Measurements from ENCODE around the gene SLC15A1. TPM values are rescaled to one million over a fixed set of nuclear protein-coding genes. Genes with fewer than 3 reads are reported as not detected.

SLC15A1 gene
- polyA plus RNA-seq, 1 donor (not counting 4 experiments of a cell fraction or from before 2014, with no cell fraction given), result 0.10 TPM

DNA sequence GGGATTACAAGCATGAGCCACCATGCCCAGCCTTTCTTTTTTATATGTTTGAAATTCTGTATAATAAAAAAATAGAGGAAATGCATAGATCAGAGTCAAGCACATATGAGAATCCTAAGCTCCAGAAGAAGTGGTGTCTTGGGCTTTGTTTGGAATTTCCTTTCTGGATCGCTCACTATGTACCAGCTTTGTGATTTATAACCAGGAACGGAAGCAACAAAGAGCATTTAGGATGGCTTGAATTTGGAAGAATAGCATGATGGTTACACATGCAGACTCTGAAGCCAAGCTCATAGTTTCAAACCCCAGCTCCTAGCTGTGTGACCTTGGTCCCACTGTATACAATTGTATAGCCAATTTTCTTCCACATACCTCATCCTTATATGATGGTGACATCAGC, 28.0 kb upstream of the SLC15A1 start:
- Histone ChIP-seq H3K27ac (ENCODE audit: control insufficient read depth, insufficient read depth, low read length) (no peak overlapping the region), H3K4me2 (ENCODE audit: control insufficient read depth, extremely low read depth, insufficient read depth, low read depth, low read length) (no peak overlapping the region), H3K4me1 (ENCODE audit: control insufficient read depth, extremely low read depth, insufficient read depth, low read length) (peaks cover 4% of the 10 kb centered on the region), H2AFZ (ENCODE audit: control insufficient read depth, low read length) (no peak overlapping the region), H3K27me3 (ENCODE audit: control insufficient read depth, extremely low read depth, insufficient read depth, low read length) (no peaks in the 10 kb centered on the region), H3K9me1 (ENCODE audit: control insufficient read depth, extremely low read depth, insufficient read depth, low read length) (no peaks in the 10 kb centered on the region), H3K9ac (ENCODE audit: control insufficient read depth, extremely low read depth, insufficient read depth, low read length) (no peak overlapping the region), H3K4me3 (ENCODE audit: control insufficient read depth in 2 of 3, extremely low read depth in 1 of 3, insufficient read depth in 2 of 3, low read depth in 1 of 3, low read length in 3 of 3) (no peak overlapping the region), H3K9me3 (ENCODE audit: control insufficient read depth, low read depth, low read length) (no peaks in the 10 kb centered on the region), H3K36me3 (ENCODE audit: control insufficient read depth in 2 of 2, extremely low read depth in 1 of 2, insufficient read depth in 2 of 2, low read length in 2 of 2) (no peaks in the 10 kb centered on the region), H3K79me2 (ENCODE audit: control insufficient read depth, insufficient read depth, low read length) (no peaks in the 10 kb centered on the region), H4K20me1 (ENCODE audit: control insufficient read depth, extremely low read depth, insufficient read depth, low read length) (no peaks in the 10 kb centered on the region)
- DNase-seq (ENCODE audit: low read depth, low spot score) (no peak), FAIRE-seq (no peak)
- dilution Hi-C loops (cut with MboI; ENCODE audit: extremely low pct_ligation_motif_present, low sequenced_read_pairs), result no loop called here
- TF ChIP-seq EZH2 (IDR thresholded peaks at IDR 0.05; ENCODE audit: low read length), result no peak
- TF ChIP-seq, protein P1, sequence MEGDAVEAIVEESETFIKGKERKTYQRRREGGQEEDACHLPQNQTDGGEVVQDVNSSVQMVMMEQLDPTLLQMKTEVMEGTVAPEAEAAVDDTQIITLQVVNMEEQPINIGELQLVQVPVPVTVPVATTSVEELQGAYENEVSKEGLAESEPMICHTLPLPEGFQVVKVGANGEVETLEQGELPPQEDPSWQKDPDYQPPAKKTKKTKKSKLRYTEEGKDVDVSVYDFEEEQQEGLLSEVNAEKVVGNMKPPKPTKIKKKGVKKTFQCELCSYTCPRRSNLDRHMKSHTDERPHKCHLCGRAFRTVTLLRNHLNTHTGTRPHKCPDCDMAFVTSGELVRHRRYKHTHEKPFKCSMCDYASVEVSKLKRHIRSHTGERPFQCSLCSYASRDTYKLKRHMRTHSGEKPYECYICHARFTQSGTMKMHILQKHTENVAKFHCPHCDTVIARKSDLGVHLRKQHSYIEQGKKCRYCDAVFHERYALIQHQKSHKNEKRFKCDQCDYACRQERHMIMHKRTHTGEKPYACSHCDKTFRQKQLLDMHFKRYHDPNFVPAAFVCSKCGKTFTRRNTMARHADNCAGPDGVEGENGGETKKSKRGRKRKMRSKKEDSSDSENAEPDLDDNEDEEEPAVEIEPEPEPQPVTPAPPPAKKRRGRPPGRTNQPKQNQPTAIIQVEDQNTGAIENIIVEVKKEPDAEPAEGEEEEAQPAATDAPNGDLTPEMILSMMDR (optimal IDR thresholded peaks at IDR 0.05 in 1 of 3, IDR thresholded peaks at IDR 0.05 in 1 of 3, conservative IDR thresholded peaks at IDR 0.05 in 1 of 3; ENCODE audit: extremely low read depth in 1 of 3, insufficient read depth in 2 of 3, low read length in 3 of 3), result no peak

DNA sequence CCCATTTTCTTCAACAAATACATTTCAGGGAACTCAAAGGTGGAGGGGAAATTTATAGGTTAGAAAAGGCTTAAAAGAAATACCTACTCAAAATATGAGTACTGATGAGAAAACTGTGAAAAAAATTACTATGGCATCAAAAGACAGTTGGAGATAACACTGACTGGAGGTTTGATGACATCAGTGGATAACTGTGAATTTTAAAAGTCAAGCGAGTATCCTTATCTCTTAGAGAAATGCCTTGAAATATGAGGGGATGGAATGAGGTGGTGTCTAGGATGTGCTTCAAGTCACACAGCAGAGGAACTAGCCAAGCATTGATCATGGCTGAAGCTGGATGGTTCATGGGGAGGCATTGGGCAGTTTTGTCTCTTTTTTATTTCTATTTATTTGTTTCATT, 27.2 kb upstream of the SLC15A1 start:
- Histone ChIP-seq H3K9me3 (ENCODE audit: control insufficient read depth, low read depth, low read length) (no peaks in the 10 kb centered on the region), H3K4me3 (ENCODE audit: control insufficient read depth in 2 of 3, extremely low read depth in 1 of 3, insufficient read depth in 2 of 3, low read depth in 1 of 3, low read length in 3 of 3) (no peak overlapping the region), H3K9ac (ENCODE audit: control insufficient read depth, extremely low read depth, insufficient read depth, low read length) (no peak overlapping the region), H3K4me1 (ENCODE audit: control insufficient read depth, extremely low read depth, insufficient read depth, low read length) (peaks cover 4% of the 10 kb centered on the region), H3K9me1 (ENCODE audit: control insufficient read depth, extremely low read depth, insufficient read depth, low read length) (no peaks in the 10 kb centered on the region), H3K27ac (ENCODE audit: control insufficient read depth, insufficient read depth, low read length) (no peak overlapping the region), H3K79me2 (ENCODE audit: control insufficient read depth, insufficient read depth, low read length) (no peaks in the 10 kb centered on the region), H3K4me2 (ENCODE audit: control insufficient read depth, extremely low read depth, insufficient read depth, low read depth, low read length) (no peak overlapping the region), H3K36me3 (ENCODE audit: control insufficient read depth in 2 of 2, extremely low read depth in 1 of 2, insufficient read depth in 2 of 2, low read length in 2 of 2) (no peaks in the 10 kb centered on the region), H3K27me3 (ENCODE audit: control insufficient read depth, extremely low read depth, insufficient read depth, low read length) (no peaks in the 10 kb centered on the region), H2AFZ (ENCODE audit: control insufficient read depth, low read length) (no peak overlapping the region), H4K20me1 (ENCODE audit: control insufficient read depth, extremely low read depth, insufficient read depth, low read length) (no peaks in the 10 kb centered on the region)
- DNase-seq (ENCODE audit: low read depth, low spot score) (no peak), FAIRE-seq (no peak)
- no peak for TF ChIP-seq EZH2 (IDR thresholded peaks at IDR 0.05; ENCODE audit: low read length)
- TF ChIP-seq, protein P1 (optimal IDR thresholded peaks at IDR 0.05 in 1 of 3, IDR thresholded peaks at IDR 0.05 in 1 of 3, conservative IDR thresholded peaks at IDR 0.05 in 1 of 3; ENCODE audit: extremely low read depth in 1 of 3, insufficient read depth in 2 of 3, low read length in 3 of 3), result no peak
- dilution Hi-C loops (cut with MboI; ENCODE audit: extremely low pct_ligation_motif_present, low sequenced_read_pairs), result no loop called here

All from keratinocyte (primary cell).